ENCODE data around the gene ERN1. TPM values are rescaled to one million over a fixed set of nuclear protein-coding genes. Genes with fewer than 3 reads are reported as not detected.

Gene ERN1
- polyA plus RNA-seq, 4 donors = 2.2 to 11.3 (median 6.5) TPM

DNA sequence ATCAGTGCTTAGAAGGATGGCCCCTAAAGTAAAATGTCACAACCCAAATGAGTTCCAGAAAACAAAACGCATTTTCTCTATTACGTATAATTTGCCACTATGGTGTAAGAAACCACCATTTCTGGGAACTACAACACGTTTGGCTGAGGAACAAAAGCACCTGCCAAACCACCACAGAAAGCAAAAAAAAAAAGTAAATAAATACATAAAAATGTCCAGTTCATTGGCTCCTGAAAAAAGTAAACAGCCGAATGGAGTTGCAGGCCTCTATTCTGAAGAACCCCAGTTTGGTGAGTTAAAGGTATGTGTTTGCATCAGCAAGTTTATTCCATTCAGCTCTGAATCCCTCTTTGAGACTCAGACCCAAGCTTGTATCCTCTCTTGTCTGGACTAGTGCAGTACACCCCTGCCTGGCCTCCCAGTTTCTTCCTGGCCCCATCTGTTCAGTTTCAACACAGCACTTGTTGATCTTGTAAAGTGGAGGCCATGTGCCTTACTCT lies 36.9 kb downstream of the ERN1 start:
- FAIRE-seq = no peak
- H3K4me1 ChIP-seq (ENCODE audit: control insufficient read depth in 3 of 3, insufficient read depth in 2 of 3, low read depth in 1 of 3, low read length in 2 of 3) = peaks cover 0 to 13% (median 2%) of the 10 kb centered on the region in 3 donors

DNA sequence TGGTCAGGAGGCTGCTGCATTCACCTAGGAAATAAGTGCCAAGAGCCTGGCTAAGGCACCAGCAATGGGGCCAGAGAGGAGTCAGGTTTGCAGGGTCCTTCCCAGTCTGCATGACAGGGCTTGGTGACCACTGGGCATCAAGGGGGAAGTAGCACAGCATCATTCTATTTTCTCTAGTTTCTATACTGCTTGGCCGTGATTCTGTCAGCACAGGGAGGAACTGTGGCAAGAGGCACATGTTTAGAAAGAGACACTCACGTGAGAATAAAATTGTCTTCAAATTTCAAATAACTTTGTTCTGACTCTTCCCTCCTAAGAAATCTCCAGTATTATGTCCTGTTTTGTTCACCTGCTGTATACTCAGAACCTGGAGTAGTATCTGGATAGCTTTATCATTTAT lies 37.8 kb downstream of the ERN1 start:
- H3K9me3 ChIP-seq (ENCODE audit: control insufficient read depth in 2 of 2, insufficient read depth in 1 of 2, low read depth in 1 of 2, low read length in 1 of 2) = no peaks in the 10 kb centered on the region
- FAIRE-seq (no peak), DNase-seq (no peak)
- peak overlapping the region in 1 of 3 donors; percentile 78 for H3K27ac ChIP-seq (ENCODE audit: low read depth in 1 of 3, low read length in 2 of 3)
- no peak overlapping the region for H3K4me3 ChIP-seq (ENCODE audit: low read depth in 1 of 3, low read length in 3 of 3)
- peaks cover 0 to 28% (median 4%) of the 10 kb centered on the region in 3 donors for H3K36me3 ChIP-seq (ENCODE audit: control insufficient read depth in 3 of 3, insufficient read depth in 2 of 3, low read depth in 1 of 3, low read length in 3 of 3)
- peaks cover 0 to 13% (median 2%) of the 10 kb centered on the region in 3 donors for H3K4me1 ChIP-seq (ENCODE audit: control insufficient read depth in 3 of 3, insufficient read depth in 2 of 3, low read depth in 1 of 3, low read length in 2 of 3)
- no peaks in the 10 kb centered on the region for H3K27me3 ChIP-seq (ENCODE audit: control insufficient read depth in 3 of 3, insufficient read depth in 3 of 3, low read length in 3 of 3)
- WGBS, 3 donors = 83 to 95% (median 84%) methylated on average over 2 of the region's 2 CpGs

More for the DNA sequence above, 36.9 kb downstream of the ERN1 start:
- H3K27me3 ChIP-seq (ENCODE audit: control insufficient read depth in 3 of 3, insufficient read depth in 3 of 3, low read length in 3 of 3) = no peaks in the 10 kb centered on the region
- no peak overlapping the region for H3K4me3 ChIP-seq (ENCODE audit: low read depth in 1 of 3, low read length in 3 of 3)
- H3K27ac ChIP-seq (ENCODE audit: low read depth in 1 of 3, low read length in 2 of 3) = peak overlapping the region in 1 of 3 donors; percentile 52
- H3K36me3 ChIP-seq (ENCODE audit: control insufficient read depth in 3 of 3, insufficient read depth in 2 of 3, low read depth in 1 of 3, low read length in 3 of 3) = peaks cover 0 to 30% (median 4%) of the 10 kb centered on the region in 3 donors
- DNase-seq = no peak
- no peaks in the 10 kb centered on the region for H3K9me3 ChIP-seq (ENCODE audit: control insufficient read depth in 2 of 2, insufficient read depth in 1 of 2, low read depth in 1 of 2, low read length in 1 of 2)
- WGBS, 3 donors = 65 to 83% (median 75%) methylated on average over 4 of the region's 4 CpGs

- no peaks in the 10 kb centered on the region for H3K27me3 ChIP-seq (ENCODE audit: control insufficient read depth in 3 of 3, insufficient read depth in 3 of 3, low read length in 3 of 3)
- no peak for DNase-seq
- H3K36me3 ChIP-seq (ENCODE audit: control insufficient read depth in 3 of 3, insufficient read depth in 2 of 3, low read depth in 1 of 3, low read length in 3 of 3) = peaks cover 0 to 23% (median 0%) of the 10 kb centered on the region in 3 donors
- FAIRE-seq = no peak
- 88 to 95% (median 93%) methylated on average over 6 of the region's 6 CpGs for WGBS, 3 donors
- no peak overlapping the region for H3K4me3 ChIP-seq (ENCODE audit: low read depth in 1 of 3, low read length in 3 of 3)
- H3K9me3 ChIP-seq (ENCODE audit: control insufficient read depth in 2 of 2, insufficient read depth in 1 of 2, low read depth in 1 of 2, low read length in 1 of 2) = no peaks in the 10 kb centered on the region
- peak overlapping the region in 1 of 3 donors; percentile 78 for H3K27ac ChIP-seq (ENCODE audit: low read depth in 1 of 3, low read length in 2 of 3)
- peaks cover 0 to 13% (median 2%) of the 10 kb centered on the region in 3 donors for H3K4me1 ChIP-seq (ENCODE audit: control insufficient read depth in 3 of 3, insufficient read depth in 2 of 3, low read depth in 1 of 3, low read length in 2 of 3)
These were observed 38.4 kb downstream of the ERN1 start for GRCh38 chr17:64091571-64091970.

GRCh38 chr17:64091116-64091515 lies 38.8 kb downstream of the ERN1 start:
- Histone ChIP-seq H3K4me3 (ENCODE audit: low read depth in 1 of 3, low read length in 3 of 3) (no peak overlapping the region), H3K9me3 (ENCODE audit: control insufficient read depth in 2 of 2, insufficient read depth in 1 of 2, low read depth in 1 of 2, low read length in 1 of 2) (no peaks in the 10 kb centered on the region), H3K4me1 (ENCODE audit: control insufficient read depth in 3 of 3, insufficient read depth in 2 of 3, low read depth in 1 of 3, low read length in 2 of 3) (peaks cover 0 to 13% (median 2%) of the 10 kb centered on the region in 3 donors), H3K27me3 (ENCODE audit: control insufficient read depth in 3 of 3, insufficient read depth in 3 of 3, low read length in 3 of 3) (no peaks in the 10 kb centered on the region), H3K27ac (ENCODE audit: low read depth in 1 of 3, low read length in 2 of 3) (peak overlapping the region in 1 of 3 donors; percentile 78), H3K36me3 (ENCODE audit: control insufficient read depth in 3 of 3, insufficient read depth in 2 of 3, low read depth in 1 of 3, low read length in 3 of 3) (peaks cover 0 to 21% (median 0%) of the 10 kb centered on the region in 3 donors)
- WGBS, 3 donors = 68 to 87% (median 71%) methylated on average over 3 of the region's 3 CpGs
- no peak for DNase-seq
- FAIRE-seq = no peak

DNA sequence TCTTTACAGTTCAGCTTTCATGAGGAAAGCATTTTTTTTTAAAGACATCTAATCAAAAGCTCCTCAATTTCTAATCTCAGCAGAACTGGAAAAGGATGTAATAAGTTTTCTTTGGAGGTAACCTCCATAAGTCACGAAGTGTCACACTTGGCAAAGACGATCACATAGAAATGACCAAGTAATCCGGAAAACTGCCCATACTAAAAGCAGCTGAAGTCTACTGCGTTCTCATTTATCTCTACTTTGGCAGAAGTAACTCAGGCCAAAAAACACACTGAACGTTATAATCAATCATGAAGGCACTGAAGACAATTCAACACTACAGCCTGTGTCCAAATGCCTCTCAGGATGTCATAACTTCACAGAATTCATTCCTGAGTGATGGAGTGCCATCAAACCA lies 39.8 kb downstream of the ERN1 start:
- FAIRE-seq (no peak), DNase-seq (no peak)
- whole genome bisulfite sequencing, 3 donors = 72 to 84% (median 83%) methylated on average over 5 of the region's 5 CpGs
- Histone ChIP-seq H3K4me1 (ENCODE audit: control insufficient read depth in 3 of 3, insufficient read depth in 2 of 3, low read depth in 1 of 3, low read length in 2 of 3) (peaks cover 6 to 17% (median 6%) of the 10 kb centered on the region in 3 donors), H3K27me3 (ENCODE audit: control insufficient read depth in 3 of 3, insufficient read depth in 3 of 3, low read length in 3 of 3) (no peaks in the 10 kb centered on the region), H3K9me3 (ENCODE audit: control insufficient read depth in 2 of 2, insufficient read depth in 1 of 2, low read depth in 1 of 2, low read length in 1 of 2) (no peaks in the 10 kb centered on the region), H3K27ac (ENCODE audit: low read depth in 1 of 3, low read length in 2 of 3) (no peak overlapping the region), H3K36me3 (ENCODE audit: control insufficient read depth in 3 of 3, insufficient read depth in 2 of 3, low read depth in 1 of 3, low read length in 3 of 3) (peaks cover 0 to 15% (median 0%) of the 10 kb centered on the region in 3 donors), H3K4me3 (ENCODE audit: low read depth in 1 of 3, low read length in 3 of 3) (no peak overlapping the region)

- no peak for DNase-seq
- H3K27ac ChIP-seq (ENCODE audit: low read depth in 1 of 3, low read length in 2 of 3) = no peak overlapping the region
These were observed 42.5 kb downstream of the ERN1 start for GRCh38 chr17:64087252-64088005.

DNA sequence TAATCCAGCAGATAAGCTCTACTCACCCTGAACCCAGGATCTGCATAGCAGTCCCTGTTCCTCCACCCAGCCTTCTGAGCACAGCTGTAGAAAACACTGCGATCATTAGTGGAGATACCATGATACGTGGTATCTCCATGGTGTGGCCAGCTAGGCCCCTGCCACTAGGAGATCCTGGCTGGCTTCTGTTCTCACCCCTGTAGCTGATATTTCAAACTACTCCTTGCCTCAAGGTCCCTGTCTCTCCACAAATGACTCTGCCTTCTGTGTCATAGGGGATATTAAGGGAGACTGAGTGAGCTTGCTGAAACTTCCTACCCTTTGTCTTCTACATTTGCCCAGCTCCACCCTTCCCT lies 44.3 kb downstream of the ERN1 start:
- Histone ChIP-seq H3K4me1 (ENCODE audit: control insufficient read depth in 3 of 3, insufficient read depth in 2 of 3, low read depth in 1 of 3, low read length in 2 of 3) (peaks cover 18 to 46% (median 42%) of the 10 kb centered on the region in 3 donors), H3K4me3 (ENCODE audit: low read depth in 1 of 3, low read length in 3 of 3) (no peak overlapping the region), H3K27me3 (ENCODE audit: control insufficient read depth in 3 of 3, insufficient read depth in 3 of 3, low read length in 3 of 3) (no peaks in the 10 kb centered on the region), H3K36me3 (ENCODE audit: control insufficient read depth in 3 of 3, insufficient read depth in 2 of 3, low read depth in 1 of 3, low read length in 3 of 3) (no peaks in the 10 kb centered on the region), H3K27ac (ENCODE audit: low read depth in 1 of 3, low read length in 2 of 3) (peak overlapping the region in 2 of 3 donors; percentile 86 to 96), H3K9me3 (ENCODE audit: control insufficient read depth in 2 of 2, insufficient read depth in 1 of 2, low read depth in 1 of 2, low read length in 1 of 2) (no peaks in the 10 kb centered on the region)
- FAIRE-seq (no peak), DNase-seq (no peak)
- 63 to 77% (median 67%) methylated on average over 2 of the region's 2 CpGs for WGBS, 3 donors

More at GRCh38 chr17:64087252-64088005, 42.5 kb downstream of the ERN1 start:
- Histone ChIP-seq H3K4me3 (ENCODE audit: low read depth in 1 of 3, low read length in 3 of 3) (no peak overlapping the region), H3K4me1 (ENCODE audit: control insufficient read depth in 3 of 3, insufficient read depth in 2 of 3, low read depth in 1 of 3, low read length in 2 of 3) (peaks cover 18 to 32% (median 31%) of the 10 kb centered on the region in 3 donors), H3K36me3 (ENCODE audit: control insufficient read depth in 3 of 3, insufficient read depth in 2 of 3, low read depth in 1 of 3, low read length in 3 of 3) (peaks cover 0 to 4% (median 0%) of the 10 kb centered on the region in 3 donors), H3K27me3 (ENCODE audit: control insufficient read depth in 3 of 3, insufficient read depth in 3 of 3, low read length in 3 of 3) (no peaks in the 10 kb centered on the region), H3K9me3 (ENCODE audit: control insufficient read depth in 2 of 2, insufficient read depth in 1 of 2, low read depth in 1 of 2, low read length in 1 of 2) (no peaks in the 10 kb centered on the region)
- WGBS, 3 donors = 83 to 90% (median 86%) methylated on average over 4 of the region's 4 CpGs
- no peak for FAIRE-seq

- Histone ChIP-seq H3K9me3 (ENCODE audit: control insufficient read depth in 2 of 2, insufficient read depth in 1 of 2, low read depth in 1 of 2, low read length in 1 of 2) (no peaks in the 10 kb centered on the region), H3K27me3 (ENCODE audit: control insufficient read depth in 3 of 3, insufficient read depth in 3 of 3, low read length in 3 of 3) (no peaks in the 10 kb centered on the region), H3K4me3 (ENCODE audit: low read depth in 1 of 3, low read length in 3 of 3) (no peak overlapping the region), H3K27ac (ENCODE audit: low read depth in 1 of 3, low read length in 2 of 3) (peak overlapping the region; percentile 52 to 96 (median 86)), H3K4me1 (ENCODE audit: control insufficient read depth in 3 of 3, insufficient read depth in 2 of 3, low read depth in 1 of 3, low read length in 2 of 3) (peaks cover 19 to 52% (median 46%) of the 10 kb centered on the region in 3 donors), H3K36me3 (ENCODE audit: control insufficient read depth in 3 of 3, insufficient read depth in 2 of 3, low read depth in 1 of 3, low read length in 3 of 3) (no peaks in the 10 kb centered on the region)
- WGBS, 3 donors = 67 to 68% (median 68%) methylated on average over 8 of the region's 8 CpGs
- DNase-seq = no peak
- no peak for FAIRE-seq
These were observed 44.8 kb downstream of the ERN1 start for GRCh38 chr17:64084940-64085649.
